Hepatic stellate cell (primary cell): ENCODE results near the gene R3HDM4.
"Not testable (repeated sequence)": the region's sequence is repeated elsewhere in the genome, so short reads cannot be mapped to it uniquely, and the experiment has no call there.

ENCODE experiments used
- DNase-seq: peaks from one replicate; pipeline ENCODE4 v3.0.0; 2011; ENCODE audit warnings: low spot score

Gene R3HDM4

DNA sequence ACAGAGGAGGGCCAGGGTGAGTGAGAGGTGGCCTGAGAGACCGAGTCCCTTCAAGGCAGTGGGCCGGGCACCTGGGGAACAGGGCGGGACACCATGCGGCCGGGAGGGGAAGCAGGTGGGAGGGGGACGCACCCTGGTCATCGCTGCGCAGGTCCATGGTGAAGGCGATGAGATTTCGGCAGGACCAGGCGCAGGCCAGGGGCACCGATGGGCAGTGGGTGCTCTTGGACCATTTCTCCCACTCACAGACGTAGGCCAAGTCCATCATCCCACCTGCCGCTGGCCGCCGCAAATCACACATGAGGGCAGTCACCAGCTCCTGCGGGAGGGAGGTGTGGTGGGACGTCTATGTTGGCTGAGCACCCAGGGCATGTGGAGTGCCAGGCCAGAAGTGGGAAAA lies 22.2 kb downstream of the R3HDM4 start:
- no peak for DNase-seq

DNA sequence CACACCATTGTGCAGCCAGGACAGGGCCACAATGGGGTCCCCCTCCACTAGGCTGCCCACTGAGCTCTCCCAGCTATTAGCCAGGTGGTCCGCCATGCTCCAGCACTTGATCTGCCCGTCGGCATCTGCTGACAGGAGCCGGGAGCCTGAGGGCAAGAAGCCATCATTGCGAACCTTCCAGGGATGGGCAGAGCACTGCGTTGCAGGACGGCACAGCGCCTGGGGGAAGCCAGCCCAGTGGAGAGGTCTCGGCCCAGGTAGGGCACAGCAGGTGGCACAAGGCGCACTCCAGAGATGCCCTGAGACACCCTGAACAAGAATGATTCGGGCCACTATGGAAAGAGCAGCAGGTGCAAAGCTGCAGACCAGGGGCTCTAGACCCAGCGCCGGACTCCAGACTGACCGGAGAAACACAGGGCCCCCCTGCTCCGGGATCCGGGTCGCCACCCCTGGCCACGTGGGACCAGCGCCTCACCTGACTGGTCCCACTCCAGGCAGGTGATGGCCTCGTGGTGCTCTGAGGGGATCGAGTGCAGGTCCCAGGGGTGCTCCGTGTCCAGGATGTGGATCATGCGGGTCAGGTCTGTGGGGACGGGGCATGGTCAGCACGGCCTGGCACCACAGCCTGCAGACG lies 23.2 kb downstream of the R3HDM4 start:
- no peak for DNase-seq

DNA sequence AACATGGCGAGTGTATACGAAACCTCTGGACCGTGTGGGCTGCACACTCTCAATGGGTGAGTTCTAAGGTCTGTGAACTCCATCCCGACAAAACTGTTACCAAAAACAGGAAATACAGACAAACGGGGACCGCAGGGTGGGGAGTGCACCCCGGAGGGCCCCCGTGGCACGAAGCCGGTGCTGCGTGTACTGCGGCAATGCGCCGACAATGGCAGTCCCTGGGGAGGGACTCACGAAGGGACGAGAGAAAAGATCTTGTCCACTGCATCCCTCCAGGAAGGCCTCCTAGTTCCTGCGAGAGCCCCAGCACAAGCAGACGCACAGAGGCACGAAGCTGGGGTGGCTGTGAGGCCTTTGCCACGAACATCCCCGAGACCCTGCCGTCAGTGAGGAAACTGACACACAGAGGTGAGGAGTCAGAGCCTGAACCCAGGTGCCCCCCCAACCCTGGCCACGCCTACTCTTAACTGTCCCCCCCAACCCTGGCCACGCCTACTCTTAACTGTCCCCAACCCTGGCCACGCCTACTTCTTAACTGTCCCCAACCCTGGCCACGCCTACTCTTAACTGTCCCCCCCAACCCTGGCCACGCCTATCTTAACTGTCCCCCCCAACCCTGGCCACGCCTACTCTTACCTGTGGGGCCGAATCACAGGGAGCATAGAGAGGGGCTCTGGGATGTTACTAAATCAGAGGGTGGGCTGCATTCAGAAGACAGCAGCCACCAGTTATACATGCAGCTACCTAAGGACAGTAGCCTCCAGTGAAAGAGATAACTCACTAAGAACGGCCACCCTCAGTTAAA lies 24.2 kb downstream of the R3HDM4 start:
- DNase-seq, result no peak

DNA sequence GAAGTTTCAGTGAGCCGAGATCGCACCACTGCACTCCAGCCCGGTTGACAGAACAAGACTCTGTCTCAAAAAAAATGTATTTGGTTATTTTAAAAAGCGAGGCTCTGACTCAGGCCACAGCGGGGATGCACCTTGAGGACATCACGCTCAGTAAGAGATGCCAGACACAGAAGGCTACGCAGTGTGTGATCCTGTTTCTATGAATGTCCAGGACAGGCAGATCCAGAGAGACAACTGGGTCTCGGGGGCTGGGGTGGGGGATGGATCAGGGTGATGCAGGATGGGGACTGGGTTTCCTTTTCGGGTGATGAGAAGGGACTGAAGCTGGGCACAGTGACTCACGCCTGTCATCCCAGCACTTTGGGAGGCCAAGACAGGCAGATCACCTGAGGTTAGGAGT lies 25.4 kb downstream of the R3HDM4 start:
- no peak for DNase-seq

DNA sequence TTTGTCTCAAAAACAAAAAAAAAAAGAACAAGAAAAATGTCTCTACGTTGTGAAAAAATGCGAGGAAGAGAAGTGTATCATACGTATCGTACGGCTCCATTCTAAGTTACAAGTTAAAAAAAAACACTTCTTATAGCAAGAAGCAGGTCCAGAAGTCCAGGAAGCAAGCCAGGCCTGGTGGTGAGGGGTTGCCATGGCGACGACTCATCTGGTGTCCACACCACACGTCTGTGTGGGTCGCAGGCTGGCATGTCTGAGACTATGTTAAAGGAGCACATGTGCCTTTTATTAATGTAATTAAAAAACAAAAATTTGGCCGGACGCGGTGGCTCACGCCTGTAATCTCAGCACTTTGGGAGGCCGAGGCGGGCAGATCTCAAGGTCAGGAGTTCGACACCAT lies 25.9 kb downstream of the R3HDM4 start:
- no peak for DNase-seq

DNA sequence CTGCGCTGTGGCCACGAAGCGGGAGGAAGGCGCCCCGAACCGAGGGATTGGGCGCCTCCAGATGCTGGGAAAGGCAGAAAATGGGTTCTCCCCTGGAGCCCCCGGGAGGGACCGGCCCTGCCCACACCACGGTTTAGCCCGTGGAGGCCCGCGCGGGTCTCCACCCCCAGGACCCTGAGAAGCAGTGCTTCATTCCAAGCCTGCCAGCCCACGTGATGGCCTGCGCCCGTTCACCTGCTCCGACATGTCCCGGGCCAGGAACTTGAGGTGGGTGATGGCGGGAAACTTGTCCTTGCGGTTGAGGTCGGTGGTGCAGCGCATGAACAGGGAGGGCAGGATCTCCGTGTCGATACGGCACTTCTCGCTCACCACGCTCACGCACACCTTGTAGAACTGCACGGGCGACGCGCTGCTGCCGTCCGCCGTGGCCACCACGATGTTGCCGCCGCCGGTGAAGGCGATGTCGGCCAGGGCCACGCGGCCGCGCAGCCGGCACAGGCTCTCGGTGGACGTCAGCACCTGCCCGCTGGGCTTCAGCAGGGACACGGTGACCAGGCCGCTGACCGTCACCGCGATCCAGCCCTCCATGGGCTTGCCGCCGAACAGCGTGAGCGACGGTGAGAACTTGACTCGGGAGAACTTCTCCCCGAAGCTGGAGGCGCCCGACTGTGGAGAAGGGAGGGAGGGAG lies 27.3 kb downstream of the R3HDM4 start:
- DNase-seq, result no peak

DNA sequence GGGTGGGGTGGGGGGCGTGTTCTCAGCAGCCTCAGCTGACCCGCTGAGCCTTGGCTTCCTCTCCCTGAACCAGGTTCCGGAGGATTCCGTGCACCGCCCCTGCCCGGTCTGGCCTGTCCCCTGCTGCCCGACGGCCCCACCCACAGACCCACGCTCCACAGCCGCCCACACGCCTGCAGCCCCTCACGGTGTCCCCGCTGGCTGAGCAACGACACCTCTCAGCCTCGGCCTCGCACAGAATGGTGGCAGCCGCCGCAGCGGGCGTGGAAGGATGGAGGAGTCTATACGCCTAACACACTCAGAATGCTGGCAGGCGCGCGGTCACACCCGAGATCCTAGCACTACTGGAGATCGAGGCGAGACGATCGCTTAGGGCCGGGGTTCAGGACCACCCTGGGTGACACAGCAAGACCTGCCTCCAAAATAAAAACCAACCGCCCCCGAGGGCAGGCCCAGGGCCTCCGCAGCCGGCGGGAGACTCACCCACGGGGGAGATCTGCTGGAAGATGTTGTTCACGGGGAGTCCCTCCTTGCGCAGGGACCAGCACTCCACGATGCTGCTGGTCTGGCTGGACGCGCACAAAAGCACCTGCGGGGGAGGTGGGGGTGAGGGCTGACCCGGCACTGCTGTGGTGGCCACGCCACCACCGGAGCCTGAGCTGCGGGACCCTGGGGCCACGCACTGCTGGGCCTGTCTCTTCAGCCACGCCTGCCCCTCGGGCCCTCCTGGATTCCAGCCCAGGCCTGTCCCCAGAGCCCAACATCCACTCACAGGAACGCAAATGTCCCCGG lies 28.4 kb downstream of the R3HDM4 start:
- DNase-seq, result no peak

DNA sequence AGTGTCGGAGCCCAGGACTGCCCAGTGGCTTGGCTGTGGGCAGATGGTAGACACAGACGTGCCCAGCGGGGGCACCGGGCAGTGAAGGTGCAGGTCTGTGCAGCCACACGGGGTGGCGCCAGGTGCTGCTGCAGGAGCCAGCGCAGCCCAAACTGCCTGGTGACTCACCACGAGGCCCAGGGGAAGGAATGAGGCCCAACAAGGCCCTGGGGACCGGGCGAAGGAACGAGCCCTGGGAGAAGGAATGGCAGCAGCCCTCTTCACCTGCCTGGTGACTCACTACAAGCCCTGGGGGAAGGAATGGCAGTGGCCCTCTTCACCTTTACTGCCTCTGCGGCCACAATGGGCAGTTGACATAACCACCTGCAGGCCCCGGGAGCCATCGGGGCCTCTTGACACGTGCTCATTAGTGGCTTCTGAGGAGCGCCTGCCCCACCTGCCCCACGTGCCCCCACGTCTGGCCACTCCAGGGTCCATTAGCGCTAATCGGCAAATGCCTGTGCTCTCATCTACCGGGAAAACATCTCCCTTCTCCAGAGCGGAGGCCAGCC lies 29.3 kb downstream of the R3HDM4 start:
- DNase-seq, result no peak

DNA sequence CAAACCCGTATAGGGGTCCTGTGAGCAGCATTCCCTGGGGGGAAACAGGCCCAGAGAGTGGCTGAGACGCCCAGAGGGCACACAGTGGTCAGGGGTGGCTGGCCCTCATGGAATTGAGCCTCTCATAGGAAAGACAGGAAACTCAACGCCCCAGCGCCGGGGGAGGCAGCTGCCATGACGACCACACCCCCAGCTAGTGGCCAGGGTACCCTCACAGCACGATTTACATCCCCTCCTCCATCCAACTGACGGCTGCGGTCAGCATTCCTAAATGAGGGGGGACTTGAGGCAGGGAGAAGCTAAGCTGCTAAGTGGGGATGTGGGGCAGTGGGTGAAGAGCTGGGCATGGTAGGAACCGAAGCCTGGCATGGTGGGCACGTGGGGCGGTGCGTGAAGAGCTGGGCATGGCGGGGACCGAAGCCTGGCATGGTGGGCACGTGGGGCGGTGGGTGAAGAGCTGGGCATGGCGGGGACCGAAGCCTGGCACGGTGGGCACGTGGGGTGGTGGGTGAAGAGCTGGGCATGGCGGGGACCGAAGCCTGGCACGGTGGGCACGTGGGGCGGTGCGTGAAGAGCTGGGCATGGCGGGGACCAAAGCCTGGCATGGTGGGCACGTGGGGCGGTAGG lies 30.0 kb downstream of the R3HDM4 start:
- DNase-seq, result no peak

DNA sequence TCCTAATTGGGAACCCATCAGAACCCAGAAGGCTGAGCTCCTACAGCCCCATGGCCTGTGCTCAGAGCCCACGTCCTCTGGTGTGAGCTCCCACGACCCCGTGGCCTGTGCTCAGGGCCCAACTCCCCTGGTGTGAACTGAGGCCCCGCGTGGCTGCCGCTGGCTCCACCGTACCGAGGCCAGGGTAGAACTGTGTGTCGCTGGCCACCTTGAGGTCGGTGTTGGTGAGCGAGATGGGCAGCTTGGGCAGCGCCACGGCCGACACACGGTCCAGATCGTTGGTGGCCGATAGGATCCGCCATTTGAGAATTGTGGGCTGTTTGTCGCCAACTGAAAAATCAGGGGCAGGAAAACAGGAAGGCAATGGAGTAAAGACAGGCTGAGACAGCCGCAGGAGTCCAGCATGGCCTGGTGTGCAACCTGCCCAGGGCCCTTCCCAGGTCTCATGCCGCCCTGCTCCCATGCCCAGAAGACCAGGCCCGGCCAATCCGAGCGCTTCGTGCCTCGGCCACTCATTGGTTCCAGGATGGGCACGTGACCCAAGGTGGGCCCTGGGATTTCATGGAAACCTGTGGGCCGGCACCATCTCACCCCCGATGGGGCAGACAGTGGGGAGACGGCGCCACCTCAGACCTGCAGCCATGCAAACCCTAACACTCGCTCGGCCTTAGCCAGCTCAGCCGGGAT lies 31.5 kb downstream of the R3HDM4 start:
- DNase-seq, result no peak

DNA sequence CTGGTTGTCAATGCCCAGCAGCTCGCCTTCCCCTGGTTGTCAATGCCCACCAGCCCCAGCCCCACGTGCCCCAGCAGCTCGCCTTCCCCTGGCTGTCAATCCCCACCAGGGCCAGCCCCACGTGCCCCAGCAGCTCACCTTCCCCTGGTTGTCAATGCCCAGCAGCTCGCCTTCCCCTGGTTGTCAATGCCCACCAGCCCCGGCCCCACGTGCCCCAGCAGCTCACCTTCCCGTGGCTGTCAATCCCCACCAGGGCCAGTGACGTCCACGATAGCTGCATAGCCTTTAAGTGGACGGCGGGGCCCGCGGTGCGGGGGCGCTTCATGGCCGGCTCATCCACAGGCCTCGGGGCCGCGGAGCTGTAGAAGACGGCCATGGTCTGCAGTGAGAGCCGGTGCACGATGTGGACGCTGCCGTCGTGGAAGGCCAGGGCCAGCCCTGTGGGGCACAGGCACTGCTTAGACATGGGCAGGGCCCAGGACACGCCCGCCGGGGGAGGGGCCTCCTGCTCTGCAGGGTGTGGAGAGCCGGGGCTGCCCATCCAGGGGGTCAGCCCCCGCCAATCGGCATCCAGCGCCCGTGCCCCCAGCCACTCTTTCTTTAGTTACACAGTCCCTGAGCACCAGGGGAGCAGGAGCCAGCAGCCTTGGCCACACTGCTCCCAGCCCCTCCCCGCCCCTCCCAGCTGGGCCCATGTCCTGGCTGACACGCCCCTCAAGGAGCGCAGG lies 33.1 kb downstream of the R3HDM4 start:
- no peak for DNase-seq

DNA sequence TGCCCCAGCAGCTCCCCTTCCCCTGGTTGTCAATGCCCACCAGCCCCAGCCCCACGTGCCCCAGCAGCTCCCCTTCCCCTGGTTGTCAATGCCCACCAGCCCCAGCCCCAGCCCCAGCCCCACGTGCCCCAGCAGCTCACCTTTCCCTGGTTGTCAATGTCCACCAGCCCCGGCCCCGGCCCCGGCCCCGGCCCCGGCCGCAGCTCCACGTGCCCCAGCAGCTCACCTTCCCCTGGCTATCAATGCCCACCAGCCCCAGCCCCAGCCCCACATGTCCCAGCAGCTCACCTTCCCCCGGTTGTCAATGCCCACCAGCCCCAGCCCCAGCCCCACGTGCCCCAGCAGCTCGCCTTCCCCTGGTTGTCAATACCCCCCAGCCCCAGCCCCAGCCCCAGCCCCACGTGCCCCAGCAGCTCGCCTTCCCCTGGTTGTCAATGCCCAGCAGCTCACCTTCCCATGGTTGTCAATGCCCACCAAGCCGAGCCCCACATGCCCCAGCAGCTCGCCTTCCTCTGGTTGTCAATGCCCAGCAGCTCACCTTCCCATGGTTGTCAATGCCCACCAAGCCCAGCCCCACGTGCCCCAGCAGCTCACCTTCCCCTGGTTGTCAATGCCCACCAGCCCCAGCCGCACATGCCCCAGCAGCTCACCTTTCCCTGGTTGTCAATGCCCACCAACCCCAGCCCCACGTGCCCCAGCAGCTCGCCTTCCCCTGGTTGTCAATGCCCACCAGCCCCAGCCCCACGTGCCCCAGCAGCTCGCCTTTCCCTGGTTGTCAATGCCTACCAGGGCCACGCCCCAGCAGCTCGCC lies 34.1 kb downstream of the R3HDM4 start:
- DNase-seq, result not testable (repeated sequence)

DNA sequence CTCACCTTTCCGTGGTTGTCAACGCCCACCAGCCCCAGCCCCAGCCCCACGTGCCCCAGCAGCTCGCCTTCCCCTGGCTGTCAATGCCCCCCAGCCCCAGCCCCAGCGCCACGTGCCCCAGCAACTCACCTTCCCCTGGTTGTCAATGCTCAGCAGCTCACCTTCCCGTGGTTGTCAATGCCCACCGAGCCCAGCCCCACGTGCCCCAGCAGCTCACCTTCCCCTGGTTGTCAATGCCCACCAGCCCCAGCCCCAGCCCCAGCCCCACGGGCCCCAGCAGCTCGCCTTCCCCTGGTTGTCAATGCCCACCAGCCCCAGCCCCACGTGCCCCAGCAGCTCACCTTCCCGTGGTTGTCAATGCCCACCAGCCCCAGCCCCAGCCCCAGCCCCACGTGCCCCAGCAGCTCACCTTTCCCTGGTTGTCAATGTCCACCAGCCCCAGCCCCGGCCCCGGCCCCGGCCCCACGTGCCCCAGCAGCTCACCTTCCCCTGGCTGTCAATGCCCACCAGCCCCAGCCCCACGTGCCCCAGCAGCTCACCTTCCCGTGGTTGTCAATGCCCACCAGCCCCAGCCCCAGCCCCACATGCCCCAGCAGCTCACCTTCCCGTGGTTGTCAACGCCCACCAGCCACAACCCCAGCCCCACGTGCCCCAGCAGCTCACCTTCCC lies 34.9 kb downstream of the R3HDM4 start:
- DNase-seq, result not testable (repeated sequence)

DNA sequence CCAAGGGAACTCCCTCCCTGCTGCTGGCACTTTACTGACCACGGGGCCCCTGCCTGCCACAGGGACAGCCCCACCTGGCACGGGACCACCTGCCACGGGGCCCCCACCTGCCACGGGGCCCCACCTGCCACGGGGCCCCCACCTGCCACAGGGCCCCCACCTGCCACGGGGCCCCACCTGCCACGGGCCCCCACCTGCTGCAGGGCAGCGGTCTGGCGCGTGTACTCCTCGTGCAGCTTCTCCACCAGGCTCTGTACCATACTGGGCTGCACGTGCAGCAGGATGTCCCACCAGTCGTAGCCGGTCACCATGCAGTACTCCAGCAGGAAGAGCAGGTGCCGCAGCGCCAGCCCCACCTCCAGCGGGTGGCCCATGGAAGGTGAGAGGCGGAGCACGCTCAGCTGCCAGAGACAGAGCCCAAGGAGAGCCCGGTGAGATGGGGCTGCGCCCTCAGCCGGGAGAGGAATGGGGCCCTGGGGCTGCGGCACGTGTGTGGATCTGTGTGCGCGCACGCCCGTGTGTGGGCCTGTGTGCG lies 36.2 kb downstream of the R3HDM4 start:
- no peak for DNase-seq

DNA sequence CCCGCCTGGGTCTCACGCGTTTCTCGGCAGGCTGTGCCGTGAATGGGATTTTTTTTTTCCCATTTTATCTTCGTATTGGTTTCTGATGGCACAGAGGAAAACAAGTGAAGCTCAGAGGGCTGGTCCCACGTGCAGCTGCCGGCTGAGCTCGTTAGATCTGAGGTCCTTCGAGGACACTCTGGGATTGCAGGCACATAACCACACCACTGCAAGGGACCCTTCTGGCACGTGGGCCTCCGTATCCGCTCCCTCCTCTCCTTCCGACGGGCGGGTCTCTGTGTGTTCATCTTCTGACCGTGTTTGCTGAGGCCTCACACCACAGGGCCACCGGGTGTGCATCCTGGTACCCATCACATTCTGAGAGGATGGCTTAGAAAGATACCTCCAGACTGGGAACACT lies 36.9 kb downstream of the R3HDM4 start:
- no peak for DNase-seq

DNA sequence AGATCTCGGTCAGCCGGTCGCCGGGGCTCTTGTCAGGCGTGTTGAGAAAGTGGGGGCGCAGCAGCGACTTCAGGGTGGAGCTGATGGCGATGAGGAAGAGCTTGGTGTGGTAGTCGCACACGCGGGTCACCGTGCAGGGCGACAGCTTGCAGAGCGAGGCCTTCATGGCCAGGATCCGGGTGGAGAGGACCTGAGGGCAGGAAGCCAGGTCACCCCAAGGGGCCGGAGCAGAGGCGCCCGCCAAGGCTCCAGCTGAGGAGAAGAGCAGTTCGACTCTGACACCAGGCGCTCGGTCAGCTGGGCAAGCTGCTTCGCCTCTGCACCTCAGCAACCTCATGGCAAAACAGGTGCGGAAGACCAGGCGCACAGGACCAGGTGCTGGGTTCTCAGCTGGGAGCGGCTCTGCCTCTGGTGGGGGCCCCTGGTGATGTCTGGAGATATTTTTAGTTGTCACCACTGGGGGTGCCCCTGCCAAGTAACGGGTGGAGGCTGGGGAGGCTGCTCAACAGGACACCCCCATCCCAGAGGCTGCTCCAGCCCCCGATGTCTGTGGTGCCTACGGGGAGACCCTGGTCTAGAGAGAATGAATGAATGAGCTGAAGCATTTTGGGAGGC lies 37.6 kb downstream of the R3HDM4 start:
- no peak for DNase-seq

DNA sequence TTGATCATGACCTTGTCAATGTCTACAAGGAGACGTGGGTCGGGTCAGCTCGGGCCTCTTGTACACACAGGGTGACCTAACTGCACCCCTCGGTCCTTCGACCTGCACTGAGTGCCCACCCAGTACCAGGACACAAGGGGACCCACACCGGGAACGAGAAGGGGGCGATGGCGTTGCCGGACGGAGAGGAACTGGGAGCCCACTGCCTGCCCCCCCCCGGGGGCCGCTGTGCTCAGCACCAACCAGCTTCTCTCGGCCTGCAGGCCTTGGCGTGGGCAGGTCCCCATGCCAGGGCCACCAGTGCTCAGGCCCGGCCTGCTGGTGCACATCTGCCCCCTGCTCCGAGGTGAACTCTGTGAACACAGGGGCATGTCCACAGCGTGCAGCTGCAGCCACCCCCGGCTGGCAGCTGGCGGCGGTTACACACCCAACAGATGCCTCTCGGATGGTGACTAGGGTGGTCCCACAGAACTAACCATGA lies 39.4 kb downstream of the R3HDM4 start:
- DNase-seq, result no peak

DNA sequence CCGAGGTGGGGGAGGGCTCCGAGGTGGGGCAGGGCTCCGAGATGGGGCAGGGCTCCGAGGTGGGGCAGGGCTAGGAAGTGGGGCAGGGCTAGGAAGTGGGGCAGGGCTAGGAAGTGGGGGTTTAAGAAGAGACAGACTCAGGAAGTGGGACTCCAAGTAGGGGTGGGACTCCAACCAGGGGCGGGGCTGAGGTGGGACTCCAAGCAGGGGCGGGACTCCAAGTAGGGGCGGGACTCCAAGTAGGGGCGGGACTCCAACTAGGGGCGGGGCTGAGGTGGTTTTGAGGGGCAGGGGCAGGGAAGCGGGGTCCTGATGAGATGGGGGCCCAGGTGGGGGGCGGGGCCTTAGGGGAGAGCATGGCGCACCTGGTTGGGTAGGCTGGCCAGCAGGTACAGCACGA lies 39.9 kb downstream of the R3HDM4 start:
- DNase-seq, result peak; percentile 54
